GM19035 (cell line): ENCODE data around the gene KLHL42.
A peak's percentile ranks its signal among the peaks of the same experiment; 100 is the strongest.
"Not testable (repeated sequence)": the region's sequence is repeated elsewhere in the genome, so short reads cannot be mapped to it uniquely, and the experiment has no call there.

Experiments
- ATAC-seq: cut with Tn5 transposase; IDR thresholded peaks from one replicate; pipeline ENCODE4 v1.9.1; 2021; ENCODE audit not compliant: unreplicated experiment

The KLHL42 gene

GRCh38 chr12:27814851-27815591 is 35.0 kb downstream of the KLHL42 start:
- no peak for ATAC-seq

- ATAC-seq: no peak
Observed at GRCh38 chr12:27817766-27818165, 37.7 kb downstream of the KLHL42 start.

- no peak for ATAC-seq
Observed at GRCh38 chr12:27818401-27818918, 38.4 kb downstream of the KLHL42 start.

GRCh38 chr12:27820564-27820963 is 40.5 kb downstream of the KLHL42 start:
- no peak for ATAC-seq

- ATAC-seq: no peak
Observed at GRCh38 chr12:27821259-27821973, 41.4 kb downstream of the KLHL42 start.

GRCh38 chr12:27822076-27822712 is 42.2 kb downstream of the KLHL42 start:
- peak; percentile 68 for ATAC-seq

GRCh38 chr12:27823038-27823437 is 43.0 kb downstream of the KLHL42 start:
- ATAC-seq: no peak

- ATAC-seq: peak; percentile 72
Observed at GRCh38 chr12:27824126-27824842, 44.3 kb downstream of the KLHL42 start.

GRCh38 chr12:27826076-27826475 is 46.0 kb downstream of the KLHL42 start:
- ATAC-seq: no peak

- no peak for ATAC-seq
Observed at GRCh38 chr12:27828196-27828595, 48.2 kb downstream of the KLHL42 start.

- no peak for ATAC-seq
Observed at GRCh38 chr12:27838543-27839185, 58.6 kb downstream of the KLHL42 start.

GRCh38 chr12:27840229-27840999 is 60.4 kb downstream of the KLHL42 start:
- no peak for ATAC-seq

GRCh38 chr12:27841392-27841882 is 61.4 kb downstream of the KLHL42 start:
- no peak for ATAC-seq

GRCh38 chr12:27843714-27844245 is 63.7 kb downstream of the KLHL42 start:
- ATAC-seq: no peak

- no peak for ATAC-seq
Observed at GRCh38 chr12:27844366-27845090, 64.5 kb downstream of the KLHL42 start.

GRCh38 chr12:27845187-27845586 is 65.2 kb downstream of the KLHL42 start:
- no peak for ATAC-seq

- ATAC-seq: not testable (repeated sequence)
Observed at GRCh38 chr12:27845706-27846105, 65.7 kb downstream of the KLHL42 start.

- ATAC-seq: not testable (repeated sequence)
Observed at GRCh38 chr12:27847293-27847692, 67.3 kb downstream of the KLHL42 start.

- no peak for ATAC-seq
Observed at GRCh38 chr12:27851311-27851710, 71.3 kb downstream of the KLHL42 start.
